H1 (cell line): ENCODE results near the gene DLL1. TPM values are rescaled to one million over a fixed set of nuclear protein-coding genes. Genes with fewer than 3 reads are reported as not detected.

Experiments used
- CTCF ChIA-PET: fragments of 300-600 bp; sonication (Branson Sonifier 250); formaldehyde crosslinking; loops from one replicate; lab custom pipeline; 2021; ENCODE audit not compliant: partially characterized antibody; lab: Charles Lee
- POLR2A ChIA-PET: fragments of 300-600 bp; sonication (Branson Sonifier 250); formaldehyde crosslinking; loops from one replicate; lab custom pipeline; 2021; ENCODE audit warnings: inconsistent platforms; ENCODE audit not compliant: partially characterized antibody; lab: Charles Lee
- DNase-seq, 2 experiments: peaks; one replicate each; pipeline versions ENCODE4 v3.0.0 to v3.0.0-alpha.2; 2010 to 2022; ENCODE audit warnings: low spot score in 2 of 2, low read depth in 1 of 2, mixed read lengths in 1 of 2
- FAIRE-seq: peaks from 2 replicates; lab custom pipeline; 2011; peaks lifted over from hg19 to GRCh38; lab: Jason Lieb, UNC
- H2AFZ ChIP-seq: 2 replicates; pipeline ENCODE4 v1.8.1; 2012; ENCODE audit warnings: low read length, inconsistent platforms
- H2AK5ac ChIP-seq: 2 replicates; pipeline ENCODE4 v1.6.1; 2013; ENCODE audit warnings: low read depth, low read length
- H2BK120ac ChIP-seq: replicated peaks from 2 replicates; pipeline ENCODE3; 2013; ENCODE audit warnings: low read depth, low read length, inconsistent platforms
- H2BK12ac ChIP-seq: 2 replicates; pipeline ENCODE4 v1.6.1; 2013; ENCODE audit warnings: low read depth, low read length
- H2BK15ac ChIP-seq: 2 replicates; pipeline ENCODE4 v1.6.1; 2013; ENCODE audit warnings: low read length
- H2BK20ac ChIP-seq: 2 replicates; pipeline ENCODE4 v1.6.1; 2013; ENCODE audit warnings: low read length
- H2BK5ac ChIP-seq: 2 replicates; pipeline ENCODE4 v1.6.1; 2013; ENCODE audit warnings: low read depth, low read length
- H3K14ac ChIP-seq: 2 replicates; pipeline ENCODE4 v1.6.1; 2013; ENCODE audit warnings: inconsistent platforms; ENCODE audit not compliant: insufficient read length
- H3K18ac ChIP-seq: 2 replicates; pipeline ENCODE4 v1.6.1; 2013; ENCODE audit warnings: low read length; ENCODE audit errors: extremely low read depth
- H3K23ac ChIP-seq: 2 replicates; pipeline ENCODE4 v1.6.1; 2013; ENCODE audit warnings: inconsistent platforms; ENCODE audit not compliant: insufficient read length
- H3K23me2 ChIP-seq: 2 replicates; pipeline ENCODE4 v1.6.1; 2013; ENCODE audit warnings: low read depth, low read length
- H3K27ac ChIP-seq: 2 replicates; pipeline ENCODE4 v1.6.1; 2011; ENCODE audit warnings: low read depth, low read length, inconsistent platforms
- H3K27me3 ChIP-seq, 4 experiments: replicated peaks in 1 of 4; 1 replicate in 1 of 4; 2 replicates in 3 of 4; pipeline versions ENCODE4 v1.6.1 to v1.8.1; 2011 to 2013; ENCODE audit warnings: low read length in 3 of 4, mild to moderate bottlenecking in 3 of 4, inconsistent platforms in 2 of 4, mixed read lengths in 2 of 4, moderate library complexity in 1 of 4; ENCODE audit not compliant: control insufficient read depth in 3 of 4, insufficient read depth in 3 of 4; ENCODE audit errors: extremely low read depth in 1 of 4
- H3K36me3 ChIP-seq, 4 experiments: 2 replicates each; pipeline versions ENCODE4 v1.6.1 to v1.8.1; 2011 to 2013; ENCODE audit warnings: mild to moderate bottlenecking in 4 of 4, low read length in 3 of 4, moderate library complexity in 2 of 4, control low read depth in 1 of 4, inconsistent platforms in 1 of 4; ENCODE audit not compliant: insufficient read depth in 4 of 4, control insufficient read depth in 2 of 4
- H3K4ac ChIP-seq: replicated peaks from 2 replicates; pipeline ENCODE3; 2013; ENCODE audit warnings: low read length, low read depth, mixed read lengths, inconsistent platforms; ENCODE audit not compliant: insufficient read length
- H3K4me1 ChIP-seq, 4 experiments: replicated peaks in 1 of 4; 1 replicate in 1 of 4; 2 replicates in 3 of 4; pipeline versions ENCODE4 v1.6.1 to v1.8.1; 2011 to 2013; ENCODE audit warnings: low read length in 3 of 4, inconsistent platforms in 2 of 4, mixed read lengths in 1 of 4; ENCODE audit not compliant: insufficient read depth in 4 of 4, control insufficient read depth in 3 of 4
- H3K4me2 ChIP-seq, 2 experiments: 2 replicates each; pipeline versions ENCODE4 v1.6.1 to v1.8.1; 2011 to 2013; ENCODE audit warnings: low read depth in 2 of 2, low read length in 2 of 2, control low read depth in 1 of 2, inconsistent platforms in 1 of 2, mild to moderate bottlenecking in 1 of 2; ENCODE audit not compliant: insufficient read depth in 1 of 2
- H3K4me3 ChIP-seq, 4 experiments: fragments of 200-600, 300-600 bp in 1 of 4; sonication (generic), shearing (Covaris generic), sonication (Bioruptor Twin) in 1 of 4; 2 replicates each; pipeline versions ENCODE4 v1.5.1 to v1.8.1; 2011 to 2016; ENCODE audit warnings: low read length in 4 of 4, low read depth in 3 of 4, control low read depth in 2 of 4, inconsistent platforms in 2 of 4, mild to moderate bottlenecking in 2 of 4, mixed read lengths in 1 of 4, moderate library complexity in 1 of 4; ENCODE audit not compliant: insufficient read depth in 2 of 4; ENCODE audit errors: extremely low read depth in 1 of 4
- H3K56ac ChIP-seq: replicated peaks from 2 replicates; pipeline ENCODE3; 2013; ENCODE audit warnings: low read depth, mild to moderate bottlenecking, mixed read lengths, low read length, inconsistent platforms; ENCODE audit not compliant: insufficient read length
- H3K79me1 ChIP-seq: 2 replicates; pipeline ENCODE4 v1.6.1; 2013; ENCODE audit warnings: low read depth, low read length, control low read depth
- H3K79me2 ChIP-seq, 2 experiments: 2 replicates each; pipeline versions ENCODE4 v1.6.1 to v1.8.1; 2012 to 2013; ENCODE audit warnings: low read length in 2 of 2, mild to moderate bottlenecking in 2 of 2, inconsistent platforms in 1 of 2; ENCODE audit not compliant: insufficient read depth in 2 of 2, control insufficient read depth in 1 of 2
- H3K9ac ChIP-seq, 4 experiments: replicated peaks in 1 of 4; 1 replicate in 1 of 4; 2 replicates in 3 of 4; pipeline versions ENCODE4 v1.6.1 to v1.8.1; 2011 to 2013; ENCODE audit warnings: low read depth in 3 of 4, low read length in 3 of 4, control low read depth in 2 of 4, mild to moderate bottlenecking in 2 of 4, moderate library complexity in 2 of 4, inconsistent platforms in 1 of 4; ENCODE audit errors: extremely low read depth in 1 of 4
- H3K9me3 ChIP-seq, 2 experiments: 2 replicates each; pipeline versions ENCODE4 v1.6.1 to v1.8.1; 2012 to 2013; ENCODE audit warnings: mild to moderate bottlenecking in 2 of 2, moderate library complexity in 2 of 2, control low read depth in 1 of 2, inconsistent platforms in 1 of 2, low read depth in 1 of 2, low read length in 1 of 2, mixed read lengths in 1 of 2; ENCODE audit not compliant: insufficient read depth in 2 of 2
- H4K20me1 ChIP-seq, 2 experiments: replicated peaks in 1 of 2; 2 replicates each; pipeline versions ENCODE3 to v1.8.1; 2011 to 2013; ENCODE audit warnings: inconsistent platforms in 2 of 2, low read length in 2 of 2, mild to moderate bottlenecking in 1 of 2; ENCODE audit not compliant: insufficient read depth in 2 of 2, control insufficient read depth in 1 of 2
- H4K5ac ChIP-seq: 2 replicates; pipeline ENCODE4 v1.6.1; 2013; ENCODE audit warnings: low read length, low read depth, mixed read lengths, inconsistent platforms; ENCODE audit not compliant: insufficient read length
- H4K8ac ChIP-seq: 2 replicates; pipeline ENCODE4 v1.8.0; 2013; ENCODE audit warnings: mild to moderate bottlenecking, moderate library complexity, low read length, inconsistent platforms; ENCODE audit not compliant: insufficient read depth; ENCODE audit errors: extremely low read depth
- H4K91ac ChIP-seq: replicated peaks from 2 replicates; pipeline ENCODE3; 2013; ENCODE audit warnings: low read length, mixed read lengths, inconsistent platforms; ENCODE audit not compliant: insufficient read length
- BACH1 ChIP-seq: IDR thresholded peaks from 2 replicates; pipeline ENCODE4 v1.6.1; 2012; ENCODE audit warnings: low read length, improper control_type of control experiment
- CTBP2 ChIP-seq: IDR thresholded peaks from 2 replicates; pipeline ENCODE4 v1.7.0; 2011; ENCODE audit warnings: borderline replicate concordance, mild to moderate bottlenecking, moderate library complexity, mixed read lengths, low read length; ENCODE audit not compliant: insufficient read depth, insufficient read length
- GABPA ChIP-seq: IDR thresholded peaks from 2 replicates; pipeline ENCODE4 v1.6.1; 2011; ENCODE audit warnings: mild to moderate bottlenecking, low read length, moderate library complexity, borderline replicate concordance; ENCODE audit not compliant: insufficient read depth
- KDM1A ChIP-seq: fragments of 200-600, 300-600 bp; sonication (generic); IDR thresholded peaks from 2 replicates; pipeline ENCODE4 v1.7.1; 2016; ENCODE audit warnings: mild to moderate bottlenecking, low read length, borderline replicate concordance
- KDM4A ChIP-seq: IDR thresholded peaks from one replicate; pipeline ENCODE4 v1.7.1; 2012; ENCODE audit warnings: low read depth, mild to moderate bottlenecking, moderate library complexity, low read length, inconsistent platforms; ENCODE audit not compliant: severe bottlenecking
- RNF2 ChIP-seq: fragments of 200-900, 300-1000 bp; sonication (generic); IDR thresholded peaks from 2 replicates; pipeline ENCODE4 v1.7.1; 2016; ENCODE audit warnings: borderline replicate concordance, low read depth, mild to moderate bottlenecking, antibody characterized with exemption, low read length; ENCODE audit not compliant: poor library complexity, severe bottlenecking; ENCODE audit errors: missing control alignments
- SAP30 ChIP-seq: fragments of 300-600 bp; sonication (generic); IDR thresholded peaks from 2 replicates; pipeline ENCODE4 v1.7.1; 2012; ENCODE audit warnings: low read length, moderate library complexity, mild to moderate bottlenecking, inconsistent platforms; ENCODE audit not compliant: insufficient read depth, insufficient replicate concordance
- SIN3A ChIP-seq, 2 experiments: IDR thresholded peaks in 1 of 2; conservative IDR thresholded peaks in 1 of 2; 2 replicates each; pipeline ENCODE4 v1.6.1; 2011 to 2012; ENCODE audit warnings: low read length in 2 of 2, improper control_type of control experiment in 1 of 2, low read depth in 1 of 2, mild to moderate bottlenecking in 1 of 2
- SRF ChIP-seq: IDR thresholded peaks from 2 replicates; pipeline ENCODE4 v1.6.1; 2011; ENCODE audit warnings: mild to moderate bottlenecking, low read depth, low read length, moderate library complexity
- SUZ12 ChIP-seq: fragments of 200-600 bp; sonication (generic); IDR thresholded peaks from 2 replicates; pipeline ENCODE4 v1.6.1; 2012; ENCODE audit warnings: mild to moderate bottlenecking, inconsistent platforms, low read length, moderate library complexity, mixed read lengths
- TAF7 ChIP-seq: optimal IDR thresholded peaks from 2 replicates; pipeline ENCODE3; 2011; ENCODE audit warnings: low read depth, mild to moderate bottlenecking, inconsistent platforms, low read length, moderate library complexity, borderline replicate concordance
- WGBS, 2 experiments: shearing (Covaris generic) in 1 of 2; methylation state at CpG; one replicate each; pipeline versions ENCODE4 v1.1.6 to v1.1.7; 2013 to 2015; ENCODE audit warnings: low lambda C conversion rate in 2 of 2, mixed read lengths in 2 of 2, inconsistent platforms in 1 of 2, low coverage in 1 of 2, missing lambda C conversion rate in 1 of 2; ENCODE audit not compliant: insufficient replicate concordance in 2 of 2, insufficient coverage in 1 of 2, insufficient read length in 1 of 2; ENCODE audit errors: extremely low coverage in 1 of 2, missing lambda C conversion rate in 1 of 2; 5-methylcytosine and 5-hydroxymethylcytosine counted together
- polyA plus RNA-seq, 7 experiments: library from polyadenylated mRNA; depleted of rRNA in 3 of 7; stranded (reverse) in 5 of 7; unstranded in 2 of 7; fragments of >200 nt in 5 of 7; fragments of 200-250 nt in 2 of 7; gene quantifications; 1 replicate in 5 of 7; 2 replicates in 1 of 7; 4 replicates in 1 of 7; pipeline versions ENCODE4 v1.2.1 to v1.2.3, GENCODE V29; 2011 to 2013; ENCODE audit warnings: missing spikeins in 2 of 7, mixed read lengths in 2 of 7
- total RNA-seq: library from RNA; stranded (reverse); fragmentation: NEBNext Ultra II Directional; extraction: Animal tissue kit (Norgen Biotek cat#: 25700); gene quantifications from 2 replicates; pipeline ENCODE4 v1.2.1, GENCODE V29; 2021

DLL1 gene
- total and polyA plus RNA-seq, 2 of the 8 experiments (the other 6 are each of a cell fraction or from before 2014, with no cell fraction given) = 1.7 to 3.8 TPM

DNA sequence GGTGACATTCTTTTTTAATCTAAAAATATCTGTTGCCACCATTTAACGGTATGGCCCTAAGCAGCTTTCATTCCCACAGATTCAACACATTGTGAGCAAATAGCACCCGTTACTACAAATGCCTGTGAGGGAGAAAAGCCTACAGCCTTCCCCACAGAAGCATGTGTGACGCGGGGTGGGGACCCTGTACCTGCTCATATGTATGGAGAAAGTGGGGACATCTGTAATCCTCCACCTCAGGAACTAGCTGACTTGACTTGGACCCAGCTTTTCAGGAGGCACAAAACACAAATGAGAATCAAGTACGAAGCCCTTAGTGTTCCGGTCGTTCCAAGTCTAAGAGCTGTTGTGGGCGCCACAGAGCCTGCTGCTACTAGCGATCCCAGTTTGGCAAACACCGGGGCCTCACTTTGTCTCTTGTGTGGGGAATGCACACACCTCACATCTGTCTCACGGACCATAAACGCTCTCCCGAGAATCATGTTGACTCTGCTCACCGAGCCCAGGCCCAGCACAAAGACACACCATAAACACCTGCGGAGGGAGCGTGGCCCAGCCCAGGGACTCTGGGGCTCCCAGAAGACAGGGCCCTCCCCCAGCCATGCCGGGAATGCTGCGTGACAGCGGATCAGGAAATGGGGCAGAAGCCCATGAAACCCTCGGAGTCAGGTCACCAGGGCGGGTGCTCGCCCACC lies 21.6 kb downstream of the DLL1 start:
- Histone ChIP-seq H3K27me3 (no peaks in the 10 kb centered on the region), H3K4me2 (no peak overlapping the region), H3K27ac (no peak overlapping the region), H3K79me2 (no peaks in the 10 kb centered on the region), H2BK20ac (no peak overlapping the region), H3K14ac (no peak overlapping the region), H4K5ac (no peak overlapping the region), H2AK5ac (no peak overlapping the region), H4K8ac (no peak overlapping the region), H4K20me1 (no peaks in the 10 kb centered on the region), H3K4ac (no peak overlapping the region), H3K4me3 (no peak overlapping the region), H2BK5ac (no peak overlapping the region), H4K91ac (no peak overlapping the region), H3K23ac (no peak overlapping the region), H3K9me3 (no peaks in the 10 kb centered on the region), H2BK12ac (no peak overlapping the region), H3K18ac (no peak overlapping the region), H2AFZ (no peak overlapping the region), H3K79me1 (no peaks in the 10 kb centered on the region), H3K9ac (no peak overlapping the region), H2BK120ac (no peak overlapping the region), H3K36me3 (no peaks in the 10 kb centered on the region), H3K56ac (no peak overlapping the region), H3K4me1 (peaks cover 0 to 5% (median under 1%) of the 10 kb centered on the region in 4 experiments; a peak in 2 of 7 replicates), H2BK15ac (no peak overlapping the region), H3K23me2 (no peaks in the 10 kb centered on the region)
- DNase-seq (peak in 1 of 2 experiments; percentile 55), FAIRE-seq (no peak)
- ChIA-PET CTCF (interaction anchor here (1.1 to 1.4 kb wide), 4 partner anchors 9 to 437 kb away, joined by 3 to 5 read pairs (median 3); no protein-coding TSS in a partner anchor), POLR2A (interaction anchor here (4.8 kb wide), 1 partner anchor 21 kb away, joined by 17 read pairs; the partner anchor contains the start of gene DLL1)
- 81% methylated on average over 22 of the region's 22 CpGs; no CpG with 5 or more reads in 1 of the 2 experiments for WGBS, 2 experiments
- no peak for TF ChIP-seq BACH1
- no peak for TF ChIP-seq RNF2
- TF ChIP-seq KDM4A = no peak
- TF ChIP-seq KDM1A = no peak
- TF ChIP-seq SRF = no peak
- no peak for TF ChIP-seq SUZ12
- no peak for TF ChIP-seq SIN3A (conservative IDR thresholded peaks at IDR 0.05 in 1 of 2, IDR thresholded peaks at IDR 0.05 in 1 of 2; ENCODE audit: low read depth in 1 of 2, low read length in 2 of 2)
- TF ChIP-seq SAP30 = no peak
- no peak for TF ChIP-seq TAF7
- no peak for TF ChIP-seq CTBP2
- no peak for TF ChIP-seq GABPA
